ENCODE data around the gene AGPAT1. TPM values are rescaled to one million over a fixed set of nuclear protein-coding genes. Genes with fewer than 3 reads are reported as not detected.

Gene AGPAT1
- polyA plus RNA-seq, 1 donor = 109 TPM

- Histone ChIP-seq H3K27ac (ENCODE audit: low read length) (no peak overlapping the region), H3K27me3 (ENCODE audit: control insufficient read depth, insufficient read depth, low read length) (no peaks in the 10 kb centered on the region)
- no CpG with 5 or more reads among the region's 14 CpGs for WGBS (ENCODE audit: insufficient coverage, low lambda C conversion rate)
These were observed 44.4 kb downstream of the AGPAT1 start for GRCh38 chr6:32131439-32131948.

GRCh38 chr6:32129297-32130088, 46.4 kb downstream of the AGPAT1 start:
- no peak for DNase-seq
- Histone ChIP-seq H3K36me3 (ENCODE audit: control insufficient read depth, insufficient read depth, low read length) (peaks cover 17% of the 10 kb centered on the region), H3K27me3 (ENCODE audit: control insufficient read depth, insufficient read depth, low read length) (no peaks in the 10 kb centered on the region), H3K4me3 (ENCODE audit: low read length) (peak overlapping the region; percentile 70), H3K27ac (ENCODE audit: low read length) (peak overlapping the region; percentile 76), H3K4me1 (ENCODE audit: control insufficient read depth, insufficient read depth, low read length) (peaks cover 24% of the 10 kb centered on the region), H3K9me3 (ENCODE audit: control insufficient read depth, low read depth, low read length) (no peaks in the 10 kb centered on the region)
- no CpG with 5 or more reads among the region's 22 CpGs for WGBS (ENCODE audit: insufficient coverage, low lambda C conversion rate)

More at GRCh38 chr6:32131439-32131948, 44.4 kb downstream of the AGPAT1 start:
- Histone ChIP-seq H3K4me3 (ENCODE audit: low read length) (no peak overlapping the region), H3K4me1 (ENCODE audit: control insufficient read depth, insufficient read depth, low read length) (peaks cover 22% of the 10 kb centered on the region), H3K9me3 (ENCODE audit: control insufficient read depth, low read depth, low read length) (no peaks in the 10 kb centered on the region), H3K36me3 (ENCODE audit: control insufficient read depth, insufficient read depth, low read length) (peaks cover 4% of the 10 kb centered on the region)
- no peak for DNase-seq

GRCh38 chr6:32128751-32129296, 47.1 kb downstream of the AGPAT1 start:
- H3K36me3 ChIP-seq (ENCODE audit: control insufficient read depth, insufficient read depth, low read length) = peaks cover 24% of the 10 kb centered on the region
- H3K4me3 ChIP-seq (ENCODE audit: low read length) = peak overlapping the region; percentile 70
- DNase-seq = no peak
- H3K9me3 ChIP-seq (ENCODE audit: control insufficient read depth, low read depth, low read length) = no peaks in the 10 kb centered on the region
- H3K27ac ChIP-seq (ENCODE audit: low read length) = no peak overlapping the region
- WGBS (ENCODE audit: insufficient coverage, low lambda C conversion rate) = no CpG with 5 or more reads among the region's 13 CpGs
- no peaks in the 10 kb centered on the region for H3K27me3 ChIP-seq (ENCODE audit: control insufficient read depth, insufficient read depth, low read length)
- peaks cover 24% of the 10 kb centered on the region for H3K4me1 ChIP-seq (ENCODE audit: control insufficient read depth, insufficient read depth, low read length)

- no CpG with 5 or more reads among the region's 44 CpGs for WGBS (ENCODE audit: insufficient coverage, low lambda C conversion rate)
These were observed 47.9 kb downstream of the AGPAT1 start, which contains the start of gene ATF6B for GRCh38 chr6:32127717-32128592. Gene ATF6B (minus strand): TSS chr6:32128246. CDS start chr6:32128207, 39 bp downstream.

GRCh38 chr6:32127409-32127716, 48.5 kb downstream of the AGPAT1 start:
- WGBS (ENCODE audit: insufficient coverage, low lambda C conversion rate) = no CpG with 5 or more reads among the region's 9 CpGs
- Histone ChIP-seq H3K27me3 (ENCODE audit: control insufficient read depth, insufficient read depth, low read length) (no peaks in the 10 kb centered on the region), H3K4me1 (ENCODE audit: control insufficient read depth, insufficient read depth, low read length) (peaks cover 24% of the 10 kb centered on the region), H3K9me3 (ENCODE audit: control insufficient read depth, low read depth, low read length) (no peaks in the 10 kb centered on the region), H3K4me3 (ENCODE audit: low read length) (peak overlapping the region; percentile 97), H3K36me3 (ENCODE audit: control insufficient read depth, insufficient read depth, low read length) (peaks cover 30% of the 10 kb centered on the region), H3K27ac (ENCODE audit: low read length) (peak overlapping the region; percentile 89)
- DNase-seq = no peak

More at GRCh38 chr6:32127717-32128592, 47.9 kb downstream of the AGPAT1 start, which contains the start of gene ATF6B:
- peak within 1 kb of the TSS; percentile 97 for H3K4me3 ChIP-seq (ENCODE audit: low read length)
- peaks cover 24% of the 10 kb centered on the region for H3K4me1 ChIP-seq (ENCODE audit: control insufficient read depth, insufficient read depth, low read length)
- H3K9me3 ChIP-seq (ENCODE audit: control insufficient read depth, low read depth, low read length) = no peaks in the 10 kb centered on the region
- DNase-seq = peak; percentile 100
- peaks cover 29% of the 10 kb centered on the region for H3K36me3 ChIP-seq (ENCODE audit: control insufficient read depth, insufficient read depth, low read length)
- peak within 1 kb of the TSS; percentile 89 for H3K27ac ChIP-seq (ENCODE audit: low read length)
- H3K27me3 ChIP-seq (ENCODE audit: control insufficient read depth, insufficient read depth, low read length) = no peaks in the 10 kb centered on the region

GRCh38 chr6:32126880-32127279, 49.0 kb downstream of the AGPAT1 start:
- H3K4me1 ChIP-seq (ENCODE audit: control insufficient read depth, insufficient read depth, low read length) = peaks cover 24% of the 10 kb centered on the region
- H3K9me3 ChIP-seq (ENCODE audit: control insufficient read depth, low read depth, low read length) = no peaks in the 10 kb centered on the region
- H3K27me3 ChIP-seq (ENCODE audit: control insufficient read depth, insufficient read depth, low read length) = no peaks in the 10 kb centered on the region
- 20% methylated on average over 2 of the region's 8 CpGs for WGBS (ENCODE audit: insufficient coverage, low lambda C conversion rate)
- no peak for DNase-seq
- H3K4me3 ChIP-seq (ENCODE audit: low read length) = peak overlapping the region; percentile 97
- H3K36me3 ChIP-seq (ENCODE audit: control insufficient read depth, insufficient read depth, low read length) = peaks cover 34% of the 10 kb centered on the region
- H3K27ac ChIP-seq (ENCODE audit: low read length) = no peak overlapping the region

- no CpG with 5 or more reads among the region's 4 CpGs for WGBS (ENCODE audit: insufficient coverage, low lambda C conversion rate)
- DNase-seq = no peak
- H3K4me3 ChIP-seq (ENCODE audit: low read length) = no peak overlapping the region
- H3K27ac ChIP-seq (ENCODE audit: low read length) = no peak overlapping the region
- H3K36me3 ChIP-seq (ENCODE audit: control insufficient read depth, insufficient read depth, low read length) = peaks cover 56% of the 10 kb centered on the region
- H3K4me1 ChIP-seq (ENCODE audit: control insufficient read depth, insufficient read depth, low read length) = peaks cover 24% of the 10 kb centered on the region
- no peaks in the 10 kb centered on the region for H3K27me3 ChIP-seq (ENCODE audit: control insufficient read depth, insufficient read depth, low read length)
- no peaks in the 10 kb centered on the region for H3K9me3 ChIP-seq (ENCODE audit: control insufficient read depth, low read depth, low read length)
These were observed 52.2 kb downstream of the AGPAT1 start for GRCh38 chr6:32123681-32124080.

GRCh38 chr6:32120573-32121059, 55.3 kb downstream of the AGPAT1 start:
- no peaks in the 10 kb centered on the region for H3K27me3 ChIP-seq (ENCODE audit: control insufficient read depth, insufficient read depth, low read length)
- no peak overlapping the region for H3K4me3 ChIP-seq (ENCODE audit: low read length)
- no CpG with 5 or more reads among the region's 12 CpGs for WGBS (ENCODE audit: insufficient coverage, low lambda C conversion rate)
- no peak for DNase-seq
- no peaks in the 10 kb centered on the region for H3K9me3 ChIP-seq (ENCODE audit: control insufficient read depth, low read depth, low read length)
- peaks cover 12% of the 10 kb centered on the region for H3K4me1 ChIP-seq (ENCODE audit: control insufficient read depth, insufficient read depth, low read length)
- H3K36me3 ChIP-seq (ENCODE audit: control insufficient read depth, insufficient read depth, low read length) = peaks cover 73% of the 10 kb centered on the region
- no peak overlapping the region for H3K27ac ChIP-seq (ENCODE audit: low read length)

GRCh38 chr6:32118782-32119628, 56.9 kb downstream of the AGPAT1 start:
- WGBS (ENCODE audit: insufficient coverage, low lambda C conversion rate) = no CpG with 5 or more reads among the region's 17 CpGs
- Histone ChIP-seq H3K4me3 (ENCODE audit: low read length) (peak overlapping the region; percentile 7), H3K9me3 (ENCODE audit: control insufficient read depth, low read depth, low read length) (no peaks in the 10 kb centered on the region), H3K4me1 (ENCODE audit: control insufficient read depth, insufficient read depth, low read length) (peaks cover 15% of the 10 kb centered on the region), H3K27ac (ENCODE audit: low read length) (peak overlapping the region; percentile 75), H3K36me3 (ENCODE audit: control insufficient read depth, insufficient read depth, low read length) (peaks cover 67% of the 10 kb centered on the region), H3K27me3 (ENCODE audit: control insufficient read depth, insufficient read depth, low read length) (no peaks in the 10 kb centered on the region)
- peak; percentile 84 to 87 for DNase-seq

Measured in large intestine (tissue), 3 donors.